NT2/D1 (cell line): Measurements from ENCODE around the gene CTNS.

Experiments
- DNase-seq: peaks from one replicate; pipeline ENCODE4 v3.0.0-alpha.2; 2011; ENCODE audit warnings: low read depth, low spot score
- H3K27me3 ChIP-seq: 2 replicates; pipeline ENCODE4 v1.6.0; 2011; ENCODE audit warnings: mild to moderate bottlenecking; ENCODE audit not compliant: insufficient read length, insufficient read depth
- H3K36me3 ChIP-seq: 2 replicates; pipeline ENCODE4 v1.6.1; 2011; ENCODE audit warnings: mild to moderate bottlenecking, low read length, mixed read lengths; ENCODE audit not compliant: insufficient read depth, insufficient read length
- H3K4me1 ChIP-seq: 2 replicates; pipeline ENCODE4 v1.5.1; 2011; ENCODE audit not compliant: insufficient read depth, insufficient read length
- H3K4me3 ChIP-seq: 2 replicates; pipeline ENCODE4 v1.5.1; 2011; ENCODE audit warnings: low read depth; ENCODE audit not compliant: insufficient read length
- H3K9ac ChIP-seq: 2 replicates; pipeline ENCODE4 v1.6.0; 2011; ENCODE audit warnings: low read depth; ENCODE audit not compliant: insufficient read length
- H3K9me3 ChIP-seq: 2 replicates; pipeline ENCODE4 v1.5.1; 2011; ENCODE audit warnings: mild to moderate bottlenecking, low read length; ENCODE audit not compliant: insufficient read depth
- SUZ12 ChIP-seq: IDR thresholded peaks from 2 replicates; pipeline ENCODE4 v1.6.1; 2011; ENCODE audit not compliant: insufficient read length, insufficient read depth; ENCODE audit errors: extremely low read depth
- YY1 ChIP-seq: IDR thresholded peaks from 2 replicates; pipeline ENCODE4 v1.6.1; 2011; ENCODE audit not compliant: insufficient read length, insufficient read depth
- ZNF274 ChIP-seq: IDR thresholded peaks from 2 replicates; pipeline ENCODE4 v1.6.1; 2011; ENCODE audit warnings: mild to moderate bottlenecking, low read depth, low read length

CTNS gene

GRCh38 chr17:3594976-3595375 lies 41.6 kb upstream of the CTNS start:
- Histone ChIP-seq H3K36me3 (peaks cover 31% of the 10 kb centered on the region), H3K27me3 (no peaks in the 10 kb centered on the region), H3K9me3 (no peaks in the 10 kb centered on the region), H3K4me1 (no peaks in the 10 kb centered on the region), H3K9ac (no peak overlapping the region), H3K4me3 (no peak overlapping the region)
- DNase-seq, result no peak
- TF ChIP-seq SUZ12, result no peak

- Histone ChIP-seq H3K9ac (no peak overlapping the region), H3K9me3 (no peaks in the 10 kb centered on the region), H3K36me3 (peaks cover 14% of the 10 kb centered on the region), H3K4me1 (no peaks in the 10 kb centered on the region), H3K4me3 (no peak overlapping the region), H3K27me3 (no peaks in the 10 kb centered on the region)
- no peak for DNase-seq
- TF ChIP-seq YY1 (no peak), SUZ12 (no peak), ZNF274 (no peak)
Measured at GRCh38 chr17:3596804-3597464, 39.6 kb upstream of the CTNS start.

GRCh38 chr17:3598078-3598477 lies 38.5 kb upstream of the CTNS start:
- H3K27me3 ChIP-seq, result no peaks in the 10 kb centered on the region
- no peak overlapping the region for H3K9ac ChIP-seq
- no peaks in the 10 kb centered on the region for H3K9me3 ChIP-seq
- TF ChIP-seq YY1 (no peak), ZNF274 (no peak), SUZ12 (no peak)
- H3K36me3 ChIP-seq, result peaks cover 16% of the 10 kb centered on the region
- H3K4me3 ChIP-seq, result no peak overlapping the region
- no peak for DNase-seq
- H3K4me1 ChIP-seq, result no peaks in the 10 kb centered on the region

GRCh38 chr17:3600529-3601205 lies 35.9 kb upstream of the CTNS start:
- TF ChIP-seq YY1 (no peak), SUZ12 (no peak), ZNF274 (no peak)
- H3K36me3 ChIP-seq, result peaks cover 28% of the 10 kb centered on the region

GRCh38 chr17:3602499-3602898 lies 34.1 kb upstream of the CTNS start:
- peaks cover 4% of the 10 kb centered on the region for H3K4me1 ChIP-seq
- peak; percentile 11 for DNase-seq
- H3K9ac ChIP-seq, result no peak overlapping the region
- no peaks in the 10 kb centered on the region for H3K27me3 ChIP-seq
- H3K9me3 ChIP-seq, result peaks cover 9% of the 10 kb centered on the region; the same call in 1 of the 2 replicates
- TF ChIP-seq SUZ12 (no peak), YY1 (no peak), ZNF274 (no peak)
- no peak overlapping the region for H3K4me3 ChIP-seq
- peaks cover 37% of the 10 kb centered on the region for H3K36me3 ChIP-seq

More at GRCh38 chr17:3600529-3601205, 35.9 kb upstream of the CTNS start:
- Histone ChIP-seq H3K9me3 (no peaks in the 10 kb centered on the region), H3K9ac (no peak overlapping the region), H3K27me3 (no peaks in the 10 kb centered on the region), H3K4me1 (no peaks in the 10 kb centered on the region), H3K4me3 (no peak overlapping the region)
- no peak for DNase-seq

- Histone ChIP-seq H3K4me1 (peaks cover 4% of the 10 kb centered on the region), H3K27me3 (no peaks in the 10 kb centered on the region), H3K9me3 (peaks cover 9% of the 10 kb centered on the region; the same call in 1 of the 2 replicates), H3K4me3 (no peak overlapping the region), H3K9ac (no peak overlapping the region), H3K36me3 (peaks cover 45% of the 10 kb centered on the region)
- no peak for DNase-seq
- TF ChIP-seq ZNF274 (no peak), YY1 (no peak), SUZ12 (no peak)
Measured at GRCh38 chr17:3603119-3603869, 33.3 kb upstream of the CTNS start.

GRCh38 chr17:3603870-3604259 lies 32.7 kb upstream of the CTNS start:
- Histone ChIP-seq H3K4me3 (no peak overlapping the region), H3K9ac (no peak overlapping the region), H3K9me3 (peaks cover 9% of the 10 kb centered on the region; the same call in 1 of the 2 replicates), H3K27me3 (no peaks in the 10 kb centered on the region), H3K4me1 (peaks cover 4% of the 10 kb centered on the region), H3K36me3 (peaks cover 51% of the 10 kb centered on the region)
- no peak for TF ChIP-seq ZNF274
- TF ChIP-seq YY1, result no peak
- no peak for TF ChIP-seq SUZ12
- no peak for DNase-seq
